Retinal pigment epithelial cell (primary cell): Measurements from ENCODE around the gene CCDC169.
"Not testable (repeated sequence)": the region's sequence is repeated elsewhere in the genome, so short reads cannot be mapped to it uniquely, and the experiment has no call there.

Source experiments
- DNase-seq: peaks from one replicate; pipeline ENCODE4 v3.0.0-alpha.2; 2010; ENCODE audit warnings: low read depth
- H3K4me3 ChIP-seq: 2 replicates; pipeline ENCODE4 v1.5.1; 2011; ENCODE audit warnings: mild to moderate bottlenecking, low read length, control low read depth, moderate library complexity
- TF ChIP-seq, protein P1 (sequence below): conservative IDR thresholded peaks from 2 replicates; pipeline ENCODE4 v1.5.1; 2011; ENCODE audit warnings: low read depth, low read length, control low read depth, inconsistent platforms

The CCDC169 gene

DNA sequence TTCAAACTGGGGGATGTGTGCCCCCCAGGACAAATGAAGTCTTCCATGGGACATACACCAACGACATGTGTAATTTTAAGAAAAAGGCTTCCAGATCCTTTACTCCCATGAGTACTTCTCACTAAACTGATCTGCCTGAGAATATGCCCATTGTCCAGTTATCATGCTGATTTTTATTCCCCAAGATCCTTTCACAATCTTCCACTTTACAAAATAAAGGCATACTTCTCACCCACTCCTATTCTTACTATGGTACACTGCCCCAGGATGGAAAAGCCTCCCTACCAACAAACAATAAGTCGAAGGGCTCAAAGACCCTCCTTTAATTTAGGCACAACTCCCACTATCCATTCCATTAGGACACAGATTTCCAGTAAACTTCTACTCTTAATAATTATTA is 45.1 kb upstream of the CCDC169 start:
- DNase-seq: no peak
- TF ChIP-seq, protein P1, sequence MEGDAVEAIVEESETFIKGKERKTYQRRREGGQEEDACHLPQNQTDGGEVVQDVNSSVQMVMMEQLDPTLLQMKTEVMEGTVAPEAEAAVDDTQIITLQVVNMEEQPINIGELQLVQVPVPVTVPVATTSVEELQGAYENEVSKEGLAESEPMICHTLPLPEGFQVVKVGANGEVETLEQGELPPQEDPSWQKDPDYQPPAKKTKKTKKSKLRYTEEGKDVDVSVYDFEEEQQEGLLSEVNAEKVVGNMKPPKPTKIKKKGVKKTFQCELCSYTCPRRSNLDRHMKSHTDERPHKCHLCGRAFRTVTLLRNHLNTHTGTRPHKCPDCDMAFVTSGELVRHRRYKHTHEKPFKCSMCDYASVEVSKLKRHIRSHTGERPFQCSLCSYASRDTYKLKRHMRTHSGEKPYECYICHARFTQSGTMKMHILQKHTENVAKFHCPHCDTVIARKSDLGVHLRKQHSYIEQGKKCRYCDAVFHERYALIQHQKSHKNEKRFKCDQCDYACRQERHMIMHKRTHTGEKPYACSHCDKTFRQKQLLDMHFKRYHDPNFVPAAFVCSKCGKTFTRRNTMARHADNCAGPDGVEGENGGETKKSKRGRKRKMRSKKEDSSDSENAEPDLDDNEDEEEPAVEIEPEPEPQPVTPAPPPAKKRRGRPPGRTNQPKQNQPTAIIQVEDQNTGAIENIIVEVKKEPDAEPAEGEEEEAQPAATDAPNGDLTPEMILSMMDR: no peak
- H3K4me3 ChIP-seq: no peak overlapping the region

GRCh38 chr13:36341718-36342117 is 44.1 kb upstream of the CCDC169 start:
- no peak for DNase-seq
- TF ChIP-seq, protein P1: no peak
- H3K4me3 ChIP-seq: no peak overlapping the region

GRCh38 chr13:36339600-36340155 is 42.1 kb upstream of the CCDC169 start:
- TF ChIP-seq, protein P1: no peak
- DNase-seq: no peak
- no peak overlapping the region for H3K4me3 ChIP-seq

DNA sequence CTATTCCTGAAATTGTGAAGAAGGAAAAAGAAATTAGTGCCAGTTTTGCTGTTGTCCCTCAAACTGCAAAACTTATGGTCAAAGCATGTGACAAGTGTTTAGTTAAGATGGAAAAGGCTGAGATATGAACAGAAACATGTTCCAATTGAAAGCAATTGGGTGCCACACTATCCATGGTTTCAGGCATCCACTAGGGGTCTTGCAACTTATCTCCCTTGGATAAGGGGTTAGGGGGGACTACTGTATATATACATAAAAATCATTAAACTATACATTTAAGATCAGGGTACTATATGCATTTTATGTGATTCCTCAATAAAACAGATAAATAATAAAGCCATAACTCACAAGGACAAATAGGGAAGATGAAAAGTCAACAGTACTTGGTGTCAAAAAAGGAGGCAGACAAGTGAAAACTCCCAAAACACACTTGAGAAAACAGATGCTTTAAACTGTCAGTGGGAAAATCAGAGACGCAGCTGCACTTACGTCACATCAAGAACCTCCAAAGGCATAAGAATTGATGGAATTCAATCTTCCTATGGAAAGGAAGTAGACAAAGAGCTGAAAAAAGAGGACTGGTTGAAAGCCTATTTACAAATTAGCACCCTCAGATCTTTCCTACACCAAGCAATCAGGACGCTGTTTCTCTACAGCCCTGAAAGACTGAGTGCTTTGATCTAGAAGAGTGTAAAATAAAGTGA is 40.5 kb upstream of the CCDC169 start:
- H3K4me3 ChIP-seq: no peak overlapping the region
- no peak for DNase-seq
- TF ChIP-seq, protein P1: no peak

DNA sequence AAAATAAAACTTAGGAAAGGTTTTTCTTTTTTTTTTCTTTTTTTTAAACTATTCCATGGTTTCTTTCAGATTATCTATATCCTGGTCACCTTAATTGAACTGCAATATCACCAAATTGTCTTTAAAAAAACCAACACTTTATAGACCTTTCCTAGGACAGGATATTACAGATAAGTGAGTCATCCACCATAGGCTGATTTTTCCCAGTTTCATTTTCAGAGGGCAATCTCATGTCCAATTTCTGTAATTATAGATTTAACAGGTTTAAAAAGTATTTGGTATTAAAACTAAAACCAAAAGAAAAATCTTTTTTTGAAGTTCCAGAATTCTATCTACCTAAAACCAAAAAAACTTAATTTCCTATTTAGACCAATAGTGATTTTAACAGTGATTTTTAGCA is 35.4 kb upstream of the CCDC169 start:
- no peak overlapping the region for H3K4me3 ChIP-seq
- TF ChIP-seq, protein P1: no peak
- DNase-seq: no peak

GRCh38 chr13:36332255-36332654 is 34.6 kb upstream of the CCDC169 start:
- DNase-seq, H3K4me3 ChIP-seq: not testable (repeated sequence)

DNA sequence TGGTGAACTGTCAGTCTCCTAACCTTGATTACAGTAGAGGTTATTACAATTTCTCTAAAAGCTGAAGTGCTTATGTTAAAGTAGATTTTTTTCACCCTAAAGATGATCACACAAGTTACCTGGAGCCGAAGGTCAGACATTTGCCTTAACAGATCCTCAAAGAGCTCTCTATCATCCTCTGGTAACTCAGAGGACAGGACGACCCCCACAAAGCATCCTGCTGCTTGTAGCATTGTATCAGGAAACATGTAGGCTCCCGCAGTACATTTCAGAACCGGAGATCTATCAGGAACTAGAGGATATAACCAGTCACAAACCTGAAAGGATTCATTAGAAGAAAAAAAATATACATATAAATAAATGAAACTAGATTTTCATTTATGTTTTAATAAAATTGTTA is 33.7 kb upstream of the CCDC169 start:
- no peak for DNase-seq
- TF ChIP-seq, protein P1: no peak
- H3K4me3 ChIP-seq: no peak overlapping the region
